Epithelial cell of prostate (primary cell): ENCODE measurements around the gene TK2.
"Not testable (repeated sequence)": the region's sequence is repeated elsewhere in the genome, so short reads cannot be mapped to it uniquely, and the experiment has no call there.

ENCODE experiments used
- DNase-seq: peaks from one replicate; pipeline ENCODE4 v3.0.0-alpha.2; 2011; ENCODE audit warnings: low read depth, low spot score
- H3K27ac ChIP-seq: fragments of 450-650 bp; 2 replicates; pipeline ENCODE4 v1.5.1; 2017; ENCODE audit warnings: mild to moderate bottlenecking

Gene TK2

GRCh38 chr16:66474750-66475199 is 75.1 kb downstream of the TK2 start:
- H3K27ac ChIP-seq = no peak overlapping the region
- DNase-seq = no peak

DNA sequence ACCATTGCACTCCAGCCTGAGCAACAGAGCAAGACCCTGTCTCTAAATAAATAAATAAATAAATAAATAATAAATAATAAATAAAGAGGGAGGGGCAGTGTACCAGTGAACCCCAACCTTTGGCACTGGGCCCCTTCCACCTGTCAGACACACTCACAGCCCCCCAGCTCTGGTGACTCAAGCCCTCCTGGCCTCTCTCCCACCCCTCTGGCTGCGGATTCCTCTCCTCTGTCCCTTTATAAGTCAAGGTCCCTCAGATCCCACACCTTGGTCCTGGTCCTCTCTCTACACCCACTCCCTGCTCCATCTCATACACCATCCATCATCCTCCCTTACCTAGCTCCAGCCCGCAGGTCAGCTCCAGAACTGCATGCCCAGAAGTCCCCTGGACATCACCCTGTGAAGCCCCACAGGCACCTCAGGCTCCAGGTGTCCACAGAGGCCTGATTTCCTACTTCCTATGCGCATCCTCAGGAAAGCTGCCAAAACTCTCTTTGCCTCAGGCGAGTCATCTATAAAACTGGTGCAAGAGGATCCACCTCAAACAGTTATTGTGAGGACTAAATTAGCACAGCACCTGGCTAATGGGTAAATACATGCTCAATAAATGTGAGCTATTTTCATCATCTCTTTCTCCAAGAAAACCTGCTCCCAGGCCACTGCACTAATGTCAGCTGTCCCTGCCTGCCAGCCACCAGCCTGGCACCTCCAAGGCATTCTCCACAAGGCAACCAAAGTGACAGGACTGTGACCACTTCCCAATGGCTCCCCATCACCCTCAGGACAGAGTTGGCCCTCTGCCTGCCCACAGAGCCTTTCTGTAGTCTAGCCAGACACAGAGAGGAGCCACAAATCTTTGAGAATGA is 76.0 kb downstream of the TK2 start:
- no peak overlapping the region for H3K27ac ChIP-seq
- DNase-seq = no peak

GRCh38 chr16:66473051-66473571 is 76.8 kb downstream of the TK2 start:
- H3K27ac ChIP-seq = no peak overlapping the region
- DNase-seq = no peak

DNA sequence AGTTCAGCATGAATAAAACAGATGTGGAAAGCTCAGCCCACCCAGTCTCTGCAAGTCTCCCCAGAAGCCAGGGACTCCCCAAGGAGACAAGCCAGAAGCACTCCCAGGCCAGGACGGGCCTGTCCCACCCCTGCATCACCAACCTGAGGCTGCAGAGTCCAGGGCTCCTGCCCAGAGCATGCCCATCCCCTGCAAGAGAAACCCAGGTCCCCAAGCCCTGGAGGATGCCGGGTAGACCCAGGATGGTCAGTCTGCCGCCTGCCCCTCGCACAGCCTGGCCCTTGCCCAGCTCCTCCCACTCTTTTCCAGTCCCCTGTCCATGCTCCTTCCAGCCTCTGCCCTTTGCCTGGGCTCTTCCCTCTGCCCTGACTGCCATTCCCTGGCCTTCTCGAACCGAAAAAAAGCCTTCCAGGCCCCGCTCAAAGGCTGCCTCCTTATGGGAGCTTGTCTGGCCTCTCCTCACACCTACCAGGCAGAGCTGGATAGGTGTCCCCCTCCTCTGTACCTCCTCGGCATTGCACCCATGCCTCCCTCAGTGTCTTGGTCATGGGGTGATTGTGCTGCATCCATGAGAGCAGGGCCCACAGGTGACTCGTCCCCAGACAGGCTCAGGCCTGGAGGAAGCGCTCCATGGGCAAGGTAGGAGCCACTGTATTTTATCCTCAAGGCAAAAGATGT is 78.1 kb downstream of the TK2 start:
- no peak overlapping the region for H3K27ac ChIP-seq
- no peak for DNase-seq

DNA sequence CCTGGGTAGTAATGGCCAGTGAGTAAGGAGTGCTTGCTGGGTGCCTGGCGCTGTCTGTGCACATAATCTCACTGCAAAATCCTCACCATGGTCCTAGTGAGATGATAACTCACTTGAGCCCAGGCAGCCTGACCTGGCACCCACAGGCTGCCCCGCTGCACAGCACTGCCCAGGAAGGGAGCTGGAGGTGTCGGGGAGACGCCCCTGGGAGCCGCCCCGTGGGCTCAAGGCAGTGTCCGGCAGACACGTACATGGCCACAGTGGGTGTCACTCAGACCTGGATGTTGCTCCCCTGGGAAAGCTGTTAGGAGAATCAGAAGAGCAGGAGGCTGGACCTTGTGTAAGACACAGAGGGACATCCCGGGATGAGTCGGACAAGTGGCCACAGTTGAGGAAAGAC is 78.7 kb downstream of the TK2 start:
- DNase-seq = no peak
- H3K27ac ChIP-seq = no peak overlapping the region

DNA sequence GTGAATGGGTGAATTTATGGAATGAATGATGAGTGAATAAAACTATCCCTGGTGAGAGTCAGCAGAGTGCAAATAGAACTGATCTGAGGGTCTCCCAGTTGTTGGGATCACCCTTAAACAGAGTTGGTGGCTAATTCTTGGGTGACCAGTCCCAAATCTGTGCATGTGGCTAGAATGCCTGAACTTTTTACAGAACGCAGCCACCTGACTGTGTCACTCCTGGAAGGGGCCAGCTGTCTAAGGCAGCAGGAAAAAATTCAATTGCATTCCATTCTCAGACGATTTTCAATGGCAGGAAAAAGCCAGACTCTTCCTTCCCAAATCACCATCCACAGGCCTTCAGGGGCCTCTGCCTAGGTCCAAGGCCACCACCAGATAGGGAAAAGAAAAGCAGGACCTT is 79.4 kb downstream of the TK2 start:
- no peak for DNase-seq
- no peak overlapping the region for H3K27ac ChIP-seq

GRCh38 chr16:66469947-66470546 is 79.9 kb downstream of the TK2 start:
- DNase-seq = no peak
- no peak overlapping the region for H3K27ac ChIP-seq

- no peak for DNase-seq
- no peak overlapping the region for H3K27ac ChIP-seq
Observed at GRCh38 chr16:66469291-66469946, 80.5 kb downstream of the TK2 start.

DNA sequence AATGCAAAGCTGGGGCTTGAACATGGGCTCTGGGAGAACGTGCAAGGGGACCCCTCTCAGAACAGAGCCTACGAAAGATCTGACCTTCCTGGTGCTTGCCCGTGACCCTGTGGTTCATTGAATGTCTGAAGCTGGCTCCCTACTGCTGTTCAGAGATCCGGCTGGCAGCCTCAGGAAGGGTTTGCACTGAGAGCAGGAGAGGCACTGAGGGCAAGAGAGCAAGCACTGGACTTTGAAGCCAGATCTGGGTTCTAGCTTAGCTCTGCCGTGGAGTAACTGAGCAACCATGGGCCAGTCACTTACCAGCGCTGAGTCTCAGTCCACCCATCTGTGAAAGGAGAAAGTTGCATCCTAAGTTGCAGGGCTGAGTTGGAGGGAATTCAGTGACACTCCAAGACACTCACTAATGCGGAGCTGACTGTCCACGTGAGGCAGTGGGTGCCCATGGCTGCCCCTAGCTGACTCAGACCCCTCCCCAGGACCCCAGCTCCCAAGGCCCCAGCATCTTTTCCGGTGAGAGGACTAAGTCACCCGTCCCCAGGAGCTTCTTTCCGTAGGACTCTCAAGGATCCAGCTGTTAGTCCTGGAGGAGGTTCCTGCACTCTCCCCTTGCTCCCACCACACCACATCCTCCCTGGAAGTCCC is 81.5 kb downstream of the TK2 start:
- no peak overlapping the region for H3K27ac ChIP-seq
- DNase-seq = no peak

DNA sequence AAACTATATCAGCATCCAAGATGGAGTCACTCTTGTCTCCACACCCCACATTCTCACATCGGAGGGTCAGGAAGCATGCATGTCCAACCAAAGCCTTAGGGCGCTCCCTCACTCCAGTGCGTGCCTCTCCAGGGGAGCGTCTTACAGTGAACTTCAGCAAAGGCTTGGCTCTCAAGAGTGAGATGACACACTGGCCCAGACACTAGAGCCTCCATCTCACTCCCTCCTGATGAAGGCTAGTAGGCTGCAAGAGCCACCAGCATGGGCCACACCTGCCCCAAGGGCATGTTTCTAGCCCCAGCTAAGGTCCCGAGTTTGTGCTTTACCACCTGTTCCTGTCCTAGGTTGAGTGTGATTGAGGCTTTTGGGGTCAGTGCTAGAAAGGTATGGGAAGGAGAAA is 82.3 kb downstream of the TK2 start:
- no peak overlapping the region for H3K27ac ChIP-seq
- no peak for DNase-seq

- not testable (repeated sequence) for H3K27ac ChIP-seq, DNase-seq
Observed at GRCh38 chr16:66466636-66467035, 83.3 kb downstream of the TK2 start.

GRCh38 chr16:66465946-66466345 is 84.0 kb downstream of the TK2 start:
- not testable (repeated sequence) for DNase-seq, H3K27ac ChIP-seq

DNA sequence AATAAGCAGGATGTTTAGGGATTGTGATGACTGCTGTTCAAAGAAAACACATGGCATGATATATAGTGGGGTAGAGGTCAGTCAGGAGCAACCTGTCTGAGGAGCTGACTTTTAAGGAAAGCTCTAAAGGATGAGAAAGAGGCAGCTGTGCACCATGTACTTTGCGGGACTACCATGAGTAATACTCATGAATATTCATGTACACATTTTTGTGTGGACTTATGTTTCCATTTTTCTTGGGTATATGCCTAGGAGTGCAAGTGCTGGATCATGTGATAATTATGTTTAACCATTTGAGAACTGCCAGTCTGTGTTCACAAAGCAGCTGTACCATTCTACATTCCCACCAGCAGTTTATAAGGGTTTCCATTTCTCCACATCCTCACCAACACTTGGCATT is 87.0 kb downstream of the TK2 start:
- no peak overlapping the region for H3K27ac ChIP-seq
- no peak for DNase-seq

GRCh38 chr16:66460703-66461102 is 89.2 kb downstream of the TK2 start:
- no peak overlapping the region for H3K27ac ChIP-seq
- DNase-seq = no peak

DNA sequence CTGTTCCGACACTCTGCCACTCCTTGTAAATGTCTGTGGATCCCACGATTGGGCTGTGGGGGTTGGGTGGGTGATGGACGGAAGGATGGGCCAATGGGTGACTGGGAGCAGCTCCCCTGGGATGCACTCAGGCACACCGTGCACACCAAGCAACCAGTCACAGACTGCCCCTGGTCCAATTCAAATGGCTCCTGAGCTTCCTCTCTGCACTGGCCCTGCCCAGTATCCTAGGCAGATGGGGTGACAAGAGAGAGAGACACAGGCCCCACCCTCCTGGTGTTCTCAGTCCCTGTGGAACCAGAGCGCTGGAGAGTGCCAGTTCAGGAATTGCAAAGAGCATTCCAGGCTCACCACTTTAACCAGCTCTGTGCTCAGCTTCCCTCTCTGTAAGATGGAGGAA is 90.0 kb downstream of the TK2 start:
- no peak for DNase-seq
- no peak overlapping the region for H3K27ac ChIP-seq

GRCh38 chr16:66458853-66459252 is 91.1 kb downstream of the TK2 start:
- no peak overlapping the region for H3K27ac ChIP-seq
- DNase-seq = no peak

DNA sequence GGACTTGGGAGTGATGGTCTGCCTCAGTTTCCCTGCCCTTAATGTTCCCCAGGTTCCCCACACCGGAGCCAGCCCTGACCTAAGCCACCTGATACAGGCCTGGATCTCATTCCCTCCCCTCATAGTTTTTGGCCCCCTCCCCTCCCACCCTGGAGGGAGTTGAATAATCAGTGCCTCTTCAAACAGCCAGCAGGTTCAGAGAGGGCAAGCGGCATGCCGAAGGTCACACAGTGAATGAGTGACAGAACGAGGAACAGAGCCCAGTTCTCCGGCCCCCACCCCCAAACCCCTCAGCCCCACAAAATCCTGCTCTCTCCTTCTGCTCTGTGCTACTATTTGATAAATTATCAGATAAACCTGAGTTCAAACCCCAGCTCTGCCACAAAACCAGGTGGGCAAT is 91.6 kb downstream of the TK2 start:
- no peak overlapping the region for H3K27ac ChIP-seq
- DNase-seq = no peak
